Stimulated activated CD8-positive, alpha-beta memory T cell treated with anti-CD3 and anti-CD28 coated beads, Interleukin-12 subunit alpha, Interleukin-12 subunit beta, amount 100 ng/mL, for 24 hours (primary cell): Measurements from ENCODE around the gene SLC34A2.

Experiments used
- DNase-seq: peaks from one replicate; pipeline ENCODE4 v3.0.0-alpha.2; 2020; ENCODE audit errors: extremely low read depth

Gene SLC34A2

GRCh38 chr4:25725870-25726269 is 70.2 kb downstream of the SLC34A2 start:
- DNase-seq = no peak

- DNase-seq = no peak
These were observed 72.3 kb downstream of the SLC34A2 start for GRCh38 chr4:25727711-25728493.
